Fibroblast of lung (primary cell): ENCODE data around the gene TRPM4. TPM values are rescaled to one million over a fixed set of nuclear protein-coding genes. Genes with fewer than 3 reads are reported as not detected.

Experiments
- DNase-seq, 2 donors: peaks; one replicate each; pipeline versions ENCODE4 v3.0.0 to v3.0.0-alpha.2; 2010; ENCODE audit warnings: low read depth in 2 of 2
- H2AFZ ChIP-seq: 2 replicates; pipeline ENCODE4 v1.5.1; 2012; ENCODE audit warnings: low read length, control low read depth, inconsistent platforms
- H3K27ac ChIP-seq: 2 replicates; pipeline ENCODE4 v1.5.1; 2011; ENCODE audit warnings: low read length, control low read depth; ENCODE audit not compliant: insufficient read depth
- H3K27me3 ChIP-seq: 2 replicates; pipeline ENCODE4 v1.5.1; 2011; ENCODE audit warnings: mild to moderate bottlenecking, low read length; ENCODE audit not compliant: control insufficient read depth, insufficient read depth
- H3K36me3 ChIP-seq: 2 replicates; pipeline ENCODE4 v1.5.1; 2011; ENCODE audit warnings: low read length; ENCODE audit not compliant: control insufficient read depth, insufficient read depth
- H3K4me1 ChIP-seq: 2 replicates; pipeline ENCODE4 v1.5.1; 2011; ENCODE audit warnings: low read length; ENCODE audit not compliant: control insufficient read depth, insufficient read depth; ENCODE audit errors: extremely low read depth
- H3K4me2 ChIP-seq: 2 replicates; pipeline ENCODE4 v1.5.1; 2011; ENCODE audit warnings: low read length, control low read depth; ENCODE audit not compliant: insufficient read depth; ENCODE audit errors: extremely low read depth
- H3K4me3 ChIP-seq, 4 experiments: fragments of 200-600 bp in 1 of 4; sonication (generic) in 1 of 4; replicated peaks in 1 of 4; 2 replicates each; pipeline ENCODE4 v1.5.1; 2011 to 2016; ENCODE audit warnings: low read length in 4 of 4, low read depth in 3 of 4, mild to moderate bottlenecking in 3 of 4, control low read depth in 2 of 4, inconsistent platforms in 1 of 4, mixed read lengths in 1 of 4; ENCODE audit not compliant: insufficient read depth in 1 of 4; ENCODE audit errors: control extremely low read depth in 1 of 4
- H3K79me2 ChIP-seq: 2 replicates; pipeline ENCODE4 v1.5.1; 2012; ENCODE audit warnings: mild to moderate bottlenecking, low read length, inconsistent platforms; ENCODE audit not compliant: control insufficient read depth, insufficient read depth
- H3K9ac ChIP-seq: 2 replicates; pipeline ENCODE4 v1.5.1; 2011; ENCODE audit warnings: mild to moderate bottlenecking, low read length, control low read depth; ENCODE audit not compliant: insufficient read depth
- H3K9me3 ChIP-seq: 2 replicates; pipeline ENCODE4 v1.5.1; 2012; ENCODE audit warnings: low read depth, low read length; ENCODE audit not compliant: control insufficient read depth, insufficient read depth
- H4K20me1 ChIP-seq: 2 replicates; pipeline ENCODE4 v1.5.1; 2011; ENCODE audit warnings: low read length; ENCODE audit not compliant: control insufficient read depth, insufficient read depth; ENCODE audit errors: extremely low read depth
- CTCF ChIP-seq, 2 donors: IDR thresholded peaks in 1 of 2; conservative IDR thresholded peaks in 1 of 2; 1 replicate in 1 of 2; 2 replicates in 1 of 2; pipeline ENCODE4 v1.5.1; 2011 to 2012; ENCODE audit warnings: low read length in 2 of 2, control low read depth in 1 of 2, inconsistent platforms in 1 of 2, low read depth in 1 of 2, mild to moderate bottlenecking in 1 of 2
- EZH2 ChIP-seq: IDR thresholded peaks from 2 replicates; pipeline ENCODE4 v1.5.1; 2012; ENCODE audit warnings: low read length, control low read depth, mild to moderate bottlenecking; ENCODE audit errors: missing control alignments
- polyA plus RNA-seq, 2 donors: library from polyadenylated mRNA; depleted of rRNA in 1 of 2; stranded (reverse) in 1 of 2; unstranded in 1 of 2; fragments of >200 nt; gene quantifications; 2 replicates each; pipeline ENCODE4 v1.2.1, GENCODE V29; 2011 to 2012; ENCODE audit warnings: missing spikeins in 1 of 2
- total RNA-seq: library from RNA; depleted of rRNA; stranded (reverse); fragments of >200 nt; gene quantifications from 2 replicates; pipeline ENCODE4 v1.2.1, GENCODE V29; 2014

TRPM4 gene
- total and polyA plus RNA-seq, 2 donors (not counting 1 experiment from before 2014, with no cell fraction given) = 6.7 to 18.7 TPM

- Histone ChIP-seq H3K36me3 (no peaks in the 10 kb centered on the region), H3K27me3 (no peaks in the 10 kb centered on the region), H3K9me3 (no peaks in the 10 kb centered on the region), H2AFZ (no peak within 1 kb of the TSS), H3K27ac (no peak within 1 kb of the TSS), H3K79me2 (no peaks in the 10 kb centered on the region), H3K4me2 (no peak within 1 kb of the TSS), H3K4me1 (peaks cover 5% of the 10 kb centered on the region), H3K4me3 (no peak within 1 kb of the TSS), H4K20me1 (no peaks in the 10 kb centered on the region), H3K9ac (no peak within 1 kb of the TSS)
- no peak for TF ChIP-seq EZH2
- no peak for TF ChIP-seq CTCF (conservative IDR thresholded peaks at IDR 0.05 in 1 of 2, IDR thresholded peaks at IDR 0.05 in 1 of 2; ENCODE audit: low read depth in 1 of 2, low read length in 2 of 2)
- DNase-seq = no peak
Measured at GRCh38 chr19:49155005-49155819, 2.4 kb upstream of the TRPM4 start, which contains the start of gene HRC. Gene HRC (minus strand): TSS chr19:49155396. CDS start chr19:49155237, 159 bp downstream.

- Histone ChIP-seq H3K4me1 (peaks cover 5% of the 10 kb centered on the region), H3K27me3 (no peaks in the 10 kb centered on the region), H4K20me1 (no peaks in the 10 kb centered on the region), H3K36me3 (no peaks in the 10 kb centered on the region), H2AFZ (no peak overlapping the region), H3K4me3 (no peak overlapping the region), H3K9me3 (no peaks in the 10 kb centered on the region), H3K9ac (no peak overlapping the region), H3K79me2 (no peaks in the 10 kb centered on the region), H3K27ac (no peak overlapping the region), H3K4me2 (no peak overlapping the region)
- no peak for TF ChIP-seq CTCF (conservative IDR thresholded peaks at IDR 0.05 in 1 of 2, IDR thresholded peaks at IDR 0.05 in 1 of 2; ENCODE audit: low read depth in 1 of 2, low read length in 2 of 2)
- no peak for TF ChIP-seq EZH2
- DNase-seq = no peak
Measured at GRCh38 chr19:49155820-49156346, 1.7 kb upstream of the TRPM4 start.

- Histone ChIP-seq H3K9ac (no peak overlapping the region), H2AFZ (no peak overlapping the region), H3K36me3 (no peaks in the 10 kb centered on the region), H3K27ac (no peak overlapping the region), H3K4me2 (no peak overlapping the region), H3K27me3 (no peaks in the 10 kb centered on the region), H4K20me1 (no peaks in the 10 kb centered on the region), H3K9me3 (no peaks in the 10 kb centered on the region), H3K79me2 (no peaks in the 10 kb centered on the region), H3K4me3 (no peak overlapping the region), H3K4me1 (peaks cover 5% of the 10 kb centered on the region)
- no peak for DNase-seq
- TF ChIP-seq CTCF (conservative IDR thresholded peaks at IDR 0.05 in 1 of 2, IDR thresholded peaks at IDR 0.05 in 1 of 2; ENCODE audit: low read depth in 1 of 2, low read length in 2 of 2) (no peak), EZH2 (no peak)
Measured at GRCh38 chr19:49160450-49161189, 3.0 kb downstream of the TRPM4 start.
